ENCODE results near the gene SLC26A9.
"Not testable (repeated sequence)": the region's sequence is repeated elsewhere in the genome, so short reads cannot be mapped to it uniquely, and the experiment has no call there.

The SLC26A9 gene

DNA sequence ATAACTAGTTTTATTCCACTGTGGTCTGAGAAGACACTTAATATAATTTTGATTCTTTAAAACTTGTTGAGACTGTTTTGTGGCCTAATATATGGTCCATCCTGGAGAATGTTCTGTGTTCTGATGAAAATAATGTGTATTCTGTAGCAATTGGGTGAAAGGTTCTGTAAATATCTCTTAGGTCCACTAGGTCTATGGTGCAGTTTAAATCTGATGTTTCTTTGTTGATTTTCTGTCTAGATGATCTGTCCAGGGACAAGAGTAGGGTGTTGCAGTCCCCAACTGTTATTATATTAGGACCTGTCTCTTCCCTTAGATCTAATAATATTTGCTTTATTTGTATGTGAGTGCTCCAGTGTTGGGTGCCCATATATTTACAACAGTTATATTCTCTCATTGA is 59.5 kb downstream of the SLC26A9 start:
- Histone ChIP-seq H3K9me3 (ENCODE audit: control insufficient read depth, low read length) (no peaks in the 10 kb centered on the region), H3K27me3 (replicated peaks; ENCODE audit: control insufficient read depth, insufficient read depth, low read length, poor library complexity, severe bottlenecking) (no peaks in the 10 kb centered on the region), H3K4me3 (ENCODE audit: insufficient read depth, low read depth, low read length, poor library complexity, severe bottlenecking) (no peak overlapping the region), H3K27ac (ENCODE audit: insufficient read depth, low read length, poor library complexity, severe bottlenecking) (no peak overlapping the region), H3K4me1 (ENCODE audit: control insufficient read depth, insufficient read depth, low read length, poor library complexity, severe bottlenecking) (no peaks in the 10 kb centered on the region), H3K36me3 (ENCODE audit: control insufficient read depth, insufficient read depth, low read length) (no peaks in the 10 kb centered on the region)
- DNase-seq: no peak

DNA sequence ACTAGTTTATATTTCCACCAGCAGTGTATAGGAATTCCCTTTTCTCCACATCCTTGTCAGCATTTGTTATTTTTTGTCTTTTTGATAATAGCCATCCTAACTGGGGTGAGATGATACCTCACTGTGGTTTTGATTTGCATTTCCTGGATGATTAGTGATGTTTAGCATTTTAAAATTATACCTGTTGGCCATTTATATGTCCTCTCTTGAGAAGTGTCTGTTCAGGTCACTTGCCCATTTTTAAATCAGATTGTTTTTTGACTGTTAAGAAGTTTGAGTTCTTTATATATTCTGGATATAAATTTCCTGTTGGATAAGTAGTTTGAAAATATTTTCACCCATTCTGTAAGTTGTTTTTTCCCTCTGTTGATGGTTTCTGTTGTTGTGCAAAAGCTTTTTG is 62.3 kb downstream of the SLC26A9 start:
- H3K4me1 ChIP-seq (ENCODE audit: control insufficient read depth, insufficient read depth, low read length, poor library complexity, severe bottlenecking): no peaks in the 10 kb centered on the region
- DNase-seq: no peak
- H3K36me3 ChIP-seq (ENCODE audit: control insufficient read depth, insufficient read depth, low read length): no peaks in the 10 kb centered on the region
- H3K9me3 ChIP-seq (ENCODE audit: control insufficient read depth, low read length): no peaks in the 10 kb centered on the region
- H3K27me3 ChIP-seq (replicated peaks; ENCODE audit: control insufficient read depth, insufficient read depth, low read length, poor library complexity, severe bottlenecking): no peaks in the 10 kb centered on the region
- H3K27ac ChIP-seq (ENCODE audit: insufficient read depth, low read length, poor library complexity, severe bottlenecking): no peak overlapping the region
- no peak overlapping the region for H3K4me3 ChIP-seq (ENCODE audit: insufficient read depth, low read depth, low read length, poor library complexity, severe bottlenecking)

- Histone ChIP-seq H3K36me3 (ENCODE audit: control insufficient read depth, insufficient read depth, low read length) (no peaks in the 10 kb centered on the region), H3K27me3 (replicated peaks; ENCODE audit: control insufficient read depth, insufficient read depth, low read length, poor library complexity, severe bottlenecking) (no peaks in the 10 kb centered on the region)
Measured at GRCh38 chr1:205879974-205880373, 63.3 kb downstream of the SLC26A9 start.

DNA sequence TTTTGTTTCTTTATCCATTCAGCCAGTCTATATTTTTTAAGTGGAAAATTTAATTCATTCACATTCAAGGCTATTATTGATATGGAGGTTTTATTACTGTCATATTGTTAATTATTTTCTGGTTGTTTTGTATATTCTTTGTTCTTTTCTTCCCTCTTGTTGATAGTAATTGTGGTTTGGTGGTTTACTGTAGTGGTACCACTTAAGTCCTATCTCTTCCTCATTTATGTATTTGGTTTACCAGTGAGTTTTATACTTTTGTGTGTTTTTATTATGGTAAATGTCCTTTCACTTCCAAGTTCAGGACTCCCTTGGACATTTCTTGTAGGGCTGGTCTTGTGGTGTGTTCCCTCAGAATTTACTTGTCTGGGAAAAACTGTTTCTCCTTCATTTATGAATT is 65.2 kb downstream of the SLC26A9 start:
- H3K36me3 ChIP-seq (ENCODE audit: control insufficient read depth, insufficient read depth, low read length): no peaks in the 10 kb centered on the region
- no peak for DNase-seq
- no peaks in the 10 kb centered on the region for H3K9me3 ChIP-seq (ENCODE audit: control insufficient read depth, low read length)
- H3K4me3 ChIP-seq (ENCODE audit: insufficient read depth, low read depth, low read length, poor library complexity, severe bottlenecking): no peak overlapping the region
- H3K27me3 ChIP-seq (replicated peaks; ENCODE audit: control insufficient read depth, insufficient read depth, low read length, poor library complexity, severe bottlenecking): no peaks in the 10 kb centered on the region
- no peak overlapping the region for H3K27ac ChIP-seq (ENCODE audit: insufficient read depth, low read length, poor library complexity, severe bottlenecking)
- H3K4me1 ChIP-seq (ENCODE audit: control insufficient read depth, insufficient read depth, low read length, poor library complexity, severe bottlenecking): no peaks in the 10 kb centered on the region

More at GRCh38 chr1:205879974-205880373, 63.3 kb downstream of the SLC26A9 start:
- H3K27ac ChIP-seq (ENCODE audit: insufficient read depth, low read length, poor library complexity, severe bottlenecking): no peak overlapping the region
- H3K4me3 ChIP-seq (ENCODE audit: insufficient read depth, low read depth, low read length, poor library complexity, severe bottlenecking): no peak overlapping the region
- no peak for DNase-seq
- no peaks in the 10 kb centered on the region for H3K4me1 ChIP-seq (ENCODE audit: control insufficient read depth, insufficient read depth, low read length, poor library complexity, severe bottlenecking)
- no peaks in the 10 kb centered on the region for H3K9me3 ChIP-seq (ENCODE audit: control insufficient read depth, low read length)

- H3K36me3 ChIP-seq (ENCODE audit: control insufficient read depth, insufficient read depth, low read length); H3K27ac ChIP-seq (ENCODE audit: insufficient read depth, low read length, poor library complexity, severe bottlenecking); DNase-seq; H3K9me3 ChIP-seq (ENCODE audit: control insufficient read depth, low read length); H3K27me3 ChIP-seq (replicated peaks; ENCODE audit: control insufficient read depth, insufficient read depth, low read length, poor library complexity, severe bottlenecking); H3K4me1 ChIP-seq (ENCODE audit: control insufficient read depth, insufficient read depth, low read length, poor library complexity, severe bottlenecking); H3K4me3 ChIP-seq (ENCODE audit: insufficient read depth, low read depth, low read length, poor library complexity, severe bottlenecking): not testable (repeated sequence)
Measured at GRCh38 chr1:205873148-205873547, 70.1 kb downstream of the SLC26A9 start.

- Histone ChIP-seq H3K4me1 (ENCODE audit: control insufficient read depth, insufficient read depth, low read length, poor library complexity, severe bottlenecking) (no peaks in the 10 kb centered on the region), H3K9me3 (ENCODE audit: control insufficient read depth, low read length) (no peaks in the 10 kb centered on the region), H3K4me3 (ENCODE audit: insufficient read depth, low read depth, low read length, poor library complexity, severe bottlenecking) (no peak overlapping the region), H3K27ac (ENCODE audit: insufficient read depth, low read length, poor library complexity, severe bottlenecking) (no peak overlapping the region), H3K36me3 (ENCODE audit: control insufficient read depth, insufficient read depth, low read length) (no peaks in the 10 kb centered on the region), H3K27me3 (replicated peaks; ENCODE audit: control insufficient read depth, insufficient read depth, low read length, poor library complexity, severe bottlenecking) (no peaks in the 10 kb centered on the region)
- DNase-seq: no peak
Measured at GRCh38 chr1:205870236-205870635, 73.0 kb downstream of the SLC26A9 start.
